GM13976 (cell line): ENCODE results near the gene FUZ.

Source experiments
- DNase-seq: peaks from one replicate; pipeline ENCODE4 v3.0.0; 2012; ENCODE audit warnings: low spot score
- in situ Hi-C: fragments of 300-500 bp; cut with MboI; formaldehyde crosslinking; loops from one replicate; pipeline ENCODE4 v1.12.0; 2022; ENCODE audit warnings: low sequenced_read_pairs, mixed read lengths, inconsistent platforms; ENCODE audit not compliant: unreplicated experiment
- TF ChIP-seq, protein P1 (sequence below): IDR thresholded peaks from 2 replicates; pipeline ENCODE4 v1.5.1; 2012; ENCODE audit warnings: borderline replicate concordance, mild to moderate bottlenecking; ENCODE audit not compliant: insufficient read depth; ENCODE audit errors: extremely low read depth, missing control alignments, control extremely low read depth

The FUZ gene

DNA sequence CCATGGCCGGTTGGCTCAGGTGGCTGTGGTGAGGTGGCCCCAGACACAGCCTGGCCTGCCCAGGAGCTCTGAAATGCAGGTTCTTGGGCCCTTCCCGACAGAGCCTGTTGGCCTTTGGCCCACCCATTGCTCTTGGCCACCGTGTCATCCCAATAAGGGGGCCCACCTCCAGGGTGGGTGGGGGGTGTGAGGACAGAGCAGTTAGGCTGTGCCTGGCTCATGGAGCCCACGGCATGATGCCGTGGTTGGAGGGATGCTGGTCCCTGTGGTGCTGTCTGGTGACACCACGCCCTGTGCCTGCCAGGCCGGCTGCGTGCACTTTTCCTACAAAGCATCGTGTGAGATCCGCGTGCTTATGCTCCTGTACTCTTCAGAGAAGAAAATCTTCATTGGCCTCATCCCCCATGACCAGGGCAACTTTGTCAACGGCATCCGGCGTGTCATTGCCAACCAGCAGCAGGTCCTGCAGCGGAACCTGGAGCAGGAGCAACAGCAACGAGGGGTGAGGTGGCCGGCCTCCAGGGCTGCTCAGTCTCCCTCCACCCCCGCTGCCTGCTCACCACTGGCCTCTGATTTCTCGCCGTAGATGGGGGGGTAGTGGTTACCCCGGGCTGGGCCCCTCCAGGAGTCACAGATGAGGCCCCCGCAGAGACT is 46.7 kb upstream of the FUZ start:
- DNase-seq, result no peak
- TF ChIP-seq, protein P1, sequence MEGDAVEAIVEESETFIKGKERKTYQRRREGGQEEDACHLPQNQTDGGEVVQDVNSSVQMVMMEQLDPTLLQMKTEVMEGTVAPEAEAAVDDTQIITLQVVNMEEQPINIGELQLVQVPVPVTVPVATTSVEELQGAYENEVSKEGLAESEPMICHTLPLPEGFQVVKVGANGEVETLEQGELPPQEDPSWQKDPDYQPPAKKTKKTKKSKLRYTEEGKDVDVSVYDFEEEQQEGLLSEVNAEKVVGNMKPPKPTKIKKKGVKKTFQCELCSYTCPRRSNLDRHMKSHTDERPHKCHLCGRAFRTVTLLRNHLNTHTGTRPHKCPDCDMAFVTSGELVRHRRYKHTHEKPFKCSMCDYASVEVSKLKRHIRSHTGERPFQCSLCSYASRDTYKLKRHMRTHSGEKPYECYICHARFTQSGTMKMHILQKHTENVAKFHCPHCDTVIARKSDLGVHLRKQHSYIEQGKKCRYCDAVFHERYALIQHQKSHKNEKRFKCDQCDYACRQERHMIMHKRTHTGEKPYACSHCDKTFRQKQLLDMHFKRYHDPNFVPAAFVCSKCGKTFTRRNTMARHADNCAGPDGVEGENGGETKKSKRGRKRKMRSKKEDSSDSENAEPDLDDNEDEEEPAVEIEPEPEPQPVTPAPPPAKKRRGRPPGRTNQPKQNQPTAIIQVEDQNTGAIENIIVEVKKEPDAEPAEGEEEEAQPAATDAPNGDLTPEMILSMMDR, result no peak
- in situ Hi-C loops, result no loop called here

DNA sequence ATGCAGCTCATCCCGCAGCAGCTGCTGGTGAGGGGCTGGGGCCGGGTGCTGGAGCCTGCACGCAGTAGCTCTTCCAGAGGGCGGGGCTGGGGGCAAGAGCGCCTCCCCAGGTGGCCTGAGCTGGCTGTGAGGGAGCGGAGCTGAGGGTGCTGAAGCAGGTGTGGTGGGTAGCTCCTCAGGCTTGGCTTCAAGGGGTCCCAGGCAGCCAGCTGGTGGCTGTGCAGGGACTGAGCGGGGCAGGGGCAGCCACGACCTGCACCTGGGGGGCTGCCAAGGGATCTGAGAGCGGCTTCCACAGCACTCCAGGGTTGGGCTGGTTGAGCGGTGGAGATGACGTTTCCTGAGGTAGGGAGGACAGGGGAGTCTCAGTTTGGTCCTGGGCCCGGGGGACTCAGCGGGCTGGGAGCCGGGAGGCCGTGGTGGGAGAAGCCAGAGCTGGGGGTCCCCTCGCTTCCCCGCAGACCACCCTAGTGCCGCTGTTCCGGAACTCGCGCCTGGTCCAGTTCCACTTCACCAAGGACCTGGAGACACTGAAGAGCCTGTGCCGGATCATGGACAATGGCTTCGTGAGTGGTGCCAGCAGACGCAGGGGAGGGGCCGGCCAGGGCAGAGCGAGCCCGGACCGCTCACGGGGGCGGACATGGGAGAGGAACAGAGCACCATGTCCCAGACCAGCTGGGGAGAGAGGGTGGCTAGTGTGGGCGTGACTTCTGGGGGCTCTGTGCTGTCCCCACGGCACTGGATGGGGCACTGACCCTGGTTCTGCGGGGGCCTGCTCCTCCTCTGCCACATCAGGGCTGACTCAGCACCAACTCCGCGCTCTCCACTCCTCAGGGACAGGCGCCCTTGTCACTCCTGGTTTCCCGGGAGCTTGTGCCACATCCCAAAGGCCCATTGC is 45.2 kb upstream of the FUZ start:
- TF ChIP-seq, protein P1, result no peak
- DNase-seq, result no peak
- in situ Hi-C loops, result no loop called here

DNA sequence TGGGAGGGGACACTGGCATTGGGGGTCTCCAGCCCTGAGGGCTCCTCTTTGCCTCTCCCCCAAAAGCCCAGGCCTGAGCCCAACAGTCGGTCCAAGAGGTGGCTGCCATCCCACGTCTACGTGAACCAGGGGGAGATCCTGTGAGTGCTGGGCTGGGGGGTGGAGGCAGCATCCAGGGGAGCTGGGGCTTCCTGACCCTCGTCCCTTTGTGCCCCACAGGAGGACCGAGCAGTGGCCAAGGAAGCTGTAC is 44.7 kb upstream of the FUZ start:
- DNase-seq, result no peak
- in situ Hi-C loops, result no loop called here
- TF ChIP-seq, protein P1, result no peak

DNA sequence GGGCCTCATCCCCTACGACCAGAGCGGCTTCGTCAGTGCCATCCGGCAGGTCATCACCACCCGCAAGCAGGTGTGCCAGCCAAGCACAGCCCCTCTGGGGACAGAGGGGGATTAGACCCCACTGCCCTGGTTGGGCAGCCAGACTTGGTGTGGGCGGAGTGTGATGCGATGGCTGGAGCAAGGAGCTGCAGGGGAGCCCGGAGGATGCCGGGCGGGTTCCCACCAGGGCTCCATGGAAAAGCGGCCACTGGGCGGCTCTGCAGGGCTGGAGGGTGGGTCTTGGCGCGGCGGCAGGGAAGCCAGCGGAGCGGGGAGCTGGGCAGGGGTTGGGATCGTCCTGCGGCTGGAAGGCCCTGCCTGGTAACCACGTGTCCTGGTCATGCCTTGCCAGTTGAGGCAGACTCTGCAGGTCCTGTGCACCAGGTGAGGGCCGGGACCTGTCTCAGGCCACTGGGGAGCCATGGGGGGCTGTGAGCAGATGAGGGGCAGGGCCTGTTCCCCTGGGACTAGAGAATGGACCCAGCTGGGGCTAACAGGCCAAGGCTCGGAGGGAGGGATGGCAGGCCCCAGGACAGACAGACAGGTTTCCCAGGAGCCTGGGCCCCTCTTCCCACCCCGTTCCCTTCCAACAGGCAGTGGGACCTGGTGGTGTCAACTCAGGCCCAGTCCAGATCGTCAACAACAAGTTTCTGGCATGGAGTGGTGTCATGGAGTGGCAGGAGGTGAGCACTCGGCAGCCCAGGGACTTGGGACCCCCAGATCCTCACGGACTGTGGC is 44.2 kb upstream of the FUZ start:
- TF ChIP-seq, protein P1, result no peak
- no peak for DNase-seq
- in situ Hi-C loops, result no loop called here

- in situ Hi-C loops, result no loop called here
- TF ChIP-seq, protein P1, result no peak
- DNase-seq, result no peak
These were observed 43.5 kb upstream of the FUZ start for GRCh38 chr19:49856574-49857021.
